Nephron (organoid): Measurements from ENCODE around the gene NTRK3.

Source experiments
- H3K27ac Mint-ChIP-seq, 3 experiments: 2 replicates each; pipeline ENCODE4 v1.8.0; 2020; ENCODE audit warnings: mixed read lengths in 3 of 3, mild to moderate bottlenecking in 2 of 3, moderate library complexity in 1 of 3
- H3K27me3 Mint-ChIP-seq: 2 replicates; pipeline ENCODE4 v1.8.0; 2021; ENCODE audit warnings: low read depth, mild to moderate bottlenecking, moderate library complexity, mixed read lengths
- H3K36me3 Mint-ChIP-seq: 2 replicates; pipeline ENCODE4 v1.8.0; 2020; ENCODE audit warnings: low read depth, mixed read lengths
- H3K4me1 Mint-ChIP-seq: 2 replicates; pipeline ENCODE4 v1.8.0; 2020; ENCODE audit warnings: mixed read lengths
- H3K4me3 Mint-ChIP-seq, 3 experiments: 2 replicates each; pipeline ENCODE4 v1.8.0; 2020; ENCODE audit warnings: mild to moderate bottlenecking in 3 of 3, mixed read lengths in 3 of 3, moderate library complexity in 2 of 3
- H3K9me3 Mint-ChIP-seq: 2 replicates; pipeline ENCODE4 v1.8.0; 2020; ENCODE audit warnings: mixed read lengths
- TF ChIP-seq, protein P1 (sequence below), 3 experiments: fragments of 200-600 bp; sonication (generic); IDR thresholded peaks; one replicate each; pipeline ENCODE4 v1.5.0; 2021; ENCODE audit warnings: antibody characterized with exemption in 3 of 3; ENCODE audit not compliant: unreplicated experiment in 3 of 3

NTRK3 gene

DNA sequence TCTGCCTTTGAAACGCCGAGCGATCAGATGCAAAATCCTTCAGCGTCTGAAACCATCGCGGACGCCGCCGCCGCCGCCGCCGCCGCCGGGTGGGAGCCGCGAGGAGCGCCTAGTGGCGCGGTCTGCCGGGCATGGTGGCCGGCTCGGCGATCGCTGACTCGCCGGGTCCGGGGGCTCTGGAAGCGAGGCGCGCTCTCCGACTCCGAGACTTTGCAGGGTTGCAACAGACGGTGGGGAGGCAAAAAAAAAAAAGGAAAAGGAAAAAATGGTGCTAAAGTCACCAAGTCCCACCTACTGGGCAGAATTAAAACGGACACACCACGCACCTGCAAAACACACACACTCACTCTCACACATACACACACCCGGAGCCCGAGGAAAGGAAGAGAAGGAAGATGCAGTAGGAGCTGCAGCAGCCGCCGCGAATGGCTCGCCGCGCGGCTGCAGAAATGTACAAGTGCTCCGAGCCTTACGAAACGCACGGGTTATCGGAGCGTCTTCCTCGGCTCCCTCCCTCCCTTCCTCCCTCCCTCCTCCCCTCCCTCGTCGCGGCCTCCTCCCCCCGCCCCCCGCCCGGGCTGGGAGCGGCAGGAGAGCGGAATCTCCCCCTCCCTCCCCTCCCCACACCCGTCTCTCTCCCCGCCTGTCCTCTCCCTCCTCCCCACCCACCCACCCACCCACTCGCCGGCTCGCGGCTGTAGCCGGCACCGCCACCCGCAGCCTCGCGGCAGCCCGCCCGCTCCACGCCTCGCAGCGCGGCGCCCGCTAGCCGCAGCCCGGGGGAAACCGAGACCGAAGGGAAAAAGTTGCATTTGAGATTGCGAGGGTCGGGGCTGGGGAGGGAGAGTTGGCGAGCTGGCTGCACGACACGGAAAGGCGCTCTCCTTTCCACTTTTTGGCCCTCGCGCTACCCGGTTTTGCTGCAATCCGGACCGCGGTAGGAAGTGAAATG lies at the start of gene NTRK3:
TSS of gene NTRK3 (minus strand) at position 461 of the 952 bp plus-strand sequence. CDS start 586 bp downstream, outside the sequence.
- Mint-ChIP-seq H3K27ac (peak within 1 kb of the TSS in 1 of 3 experiments; percentile 19), H3K27me3 (peaks cover 94% of the 10 kb centered on the region), H3K4me3 (peak within 1 kb of the TSS; percentile 83 to 92 (median 88)), H3K9me3 (no peaks in the 10 kb centered on the region), H3K4me1 (peaks cover 35% of the 10 kb centered on the region), H3K36me3 (no peaks in the 10 kb centered on the region)
- TF ChIP-seq, protein P1, sequence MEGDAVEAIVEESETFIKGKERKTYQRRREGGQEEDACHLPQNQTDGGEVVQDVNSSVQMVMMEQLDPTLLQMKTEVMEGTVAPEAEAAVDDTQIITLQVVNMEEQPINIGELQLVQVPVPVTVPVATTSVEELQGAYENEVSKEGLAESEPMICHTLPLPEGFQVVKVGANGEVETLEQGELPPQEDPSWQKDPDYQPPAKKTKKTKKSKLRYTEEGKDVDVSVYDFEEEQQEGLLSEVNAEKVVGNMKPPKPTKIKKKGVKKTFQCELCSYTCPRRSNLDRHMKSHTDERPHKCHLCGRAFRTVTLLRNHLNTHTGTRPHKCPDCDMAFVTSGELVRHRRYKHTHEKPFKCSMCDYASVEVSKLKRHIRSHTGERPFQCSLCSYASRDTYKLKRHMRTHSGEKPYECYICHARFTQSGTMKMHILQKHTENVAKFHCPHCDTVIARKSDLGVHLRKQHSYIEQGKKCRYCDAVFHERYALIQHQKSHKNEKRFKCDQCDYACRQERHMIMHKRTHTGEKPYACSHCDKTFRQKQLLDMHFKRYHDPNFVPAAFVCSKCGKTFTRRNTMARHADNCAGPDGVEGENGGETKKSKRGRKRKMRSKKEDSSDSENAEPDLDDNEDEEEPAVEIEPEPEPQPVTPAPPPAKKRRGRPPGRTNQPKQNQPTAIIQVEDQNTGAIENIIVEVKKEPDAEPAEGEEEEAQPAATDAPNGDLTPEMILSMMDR (IDR thresholded peaks at IDR 0.05; ENCODE audit: unreplicated experiment in 3 of 3) = peak in 1 of 3 experiments; percentile 8

DNA sequence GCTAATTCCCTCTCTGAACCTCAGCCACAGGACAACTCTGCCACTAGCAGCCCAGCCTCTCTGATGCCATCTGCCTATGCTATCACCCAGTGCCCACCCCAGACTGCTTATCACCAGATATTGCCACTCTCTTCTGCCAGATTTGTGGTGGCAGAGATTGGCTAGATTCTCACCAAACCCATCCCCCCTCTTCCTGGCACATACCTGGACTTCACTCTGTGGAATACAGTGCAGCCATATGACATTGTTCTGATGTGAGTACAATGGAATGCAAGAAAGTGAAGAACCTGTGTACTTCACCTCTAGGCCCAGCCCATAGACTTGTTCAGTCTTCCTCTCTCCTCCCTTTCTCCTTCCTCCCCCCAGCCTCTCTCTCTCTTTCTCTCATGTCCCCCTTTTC lies 46.9 kb upstream of the NTRK3 start:
- H3K4me3 Mint-ChIP-seq = no peak overlapping the region
- H3K4me1 Mint-ChIP-seq = no peaks in the 10 kb centered on the region
- peaks cover 8% of the 10 kb centered on the region for H3K27me3 Mint-ChIP-seq
- TF ChIP-seq, protein P1 (IDR thresholded peaks at IDR 0.05; ENCODE audit: unreplicated experiment in 3 of 3) = no peak
- no peaks in the 10 kb centered on the region for H3K9me3 Mint-ChIP-seq
- H3K27ac Mint-ChIP-seq = no peak overlapping the region
- H3K36me3 Mint-ChIP-seq = no peaks in the 10 kb centered on the region

DNA sequence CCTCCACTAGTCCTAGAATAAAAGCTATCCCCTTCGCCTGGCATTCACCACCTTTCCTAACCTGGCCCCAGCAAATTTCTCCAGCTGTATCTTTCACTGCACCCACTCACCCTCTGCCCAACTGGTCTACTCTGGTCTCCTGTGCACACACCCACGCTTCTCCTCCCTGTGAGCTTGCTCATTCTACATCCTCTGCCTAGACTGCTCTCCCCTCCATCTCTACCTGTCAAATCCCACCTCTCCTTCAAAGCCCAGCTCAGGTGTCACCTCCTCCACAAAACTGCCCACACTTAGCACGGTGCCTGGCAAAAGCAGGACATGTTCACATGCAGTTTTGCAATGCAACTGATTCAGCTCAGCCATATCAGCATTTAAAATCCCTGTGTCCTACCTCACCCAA lies 45.8 kb upstream of the NTRK3 start:
- H3K36me3 Mint-ChIP-seq = no peaks in the 10 kb centered on the region
- H3K27me3 Mint-ChIP-seq = peaks cover 4% of the 10 kb centered on the region
- no peaks in the 10 kb centered on the region for H3K4me1 Mint-ChIP-seq
- H3K4me3 Mint-ChIP-seq = no peak overlapping the region
- H3K27ac Mint-ChIP-seq = no peak overlapping the region
- TF ChIP-seq, protein P1 (IDR thresholded peaks at IDR 0.05; ENCODE audit: unreplicated experiment in 3 of 3) = no peak
- no peaks in the 10 kb centered on the region for H3K9me3 Mint-ChIP-seq

DNA sequence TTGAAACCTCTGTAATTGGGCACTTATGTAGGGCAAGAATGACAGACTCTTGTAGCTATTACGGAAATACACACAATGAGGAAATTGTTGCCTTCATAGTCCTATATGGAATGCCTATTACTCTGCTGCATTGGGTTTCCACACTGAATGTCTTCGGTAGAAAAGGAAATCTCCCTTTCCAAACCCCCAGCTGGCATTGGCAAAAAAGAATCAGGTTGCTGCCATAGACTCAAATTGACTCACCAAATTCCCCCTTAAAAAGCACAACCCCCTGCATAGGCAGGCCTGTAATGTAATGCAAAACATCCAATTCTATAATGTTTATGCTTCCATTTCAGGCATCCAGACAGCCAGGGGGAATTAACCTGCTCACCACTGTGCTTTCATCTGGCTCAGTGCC lies 44.8 kb upstream of the NTRK3 start:
- Mint-ChIP-seq H3K27ac (no peak overlapping the region), H3K27me3 (peaks cover 14% of the 10 kb centered on the region), H3K4me3 (no peak overlapping the region), H3K9me3 (no peaks in the 10 kb centered on the region), H3K4me1 (no peaks in the 10 kb centered on the region), H3K36me3 (no peaks in the 10 kb centered on the region)
- TF ChIP-seq, protein P1 (IDR thresholded peaks at IDR 0.05; ENCODE audit: unreplicated experiment in 3 of 3) = no peak

DNA sequence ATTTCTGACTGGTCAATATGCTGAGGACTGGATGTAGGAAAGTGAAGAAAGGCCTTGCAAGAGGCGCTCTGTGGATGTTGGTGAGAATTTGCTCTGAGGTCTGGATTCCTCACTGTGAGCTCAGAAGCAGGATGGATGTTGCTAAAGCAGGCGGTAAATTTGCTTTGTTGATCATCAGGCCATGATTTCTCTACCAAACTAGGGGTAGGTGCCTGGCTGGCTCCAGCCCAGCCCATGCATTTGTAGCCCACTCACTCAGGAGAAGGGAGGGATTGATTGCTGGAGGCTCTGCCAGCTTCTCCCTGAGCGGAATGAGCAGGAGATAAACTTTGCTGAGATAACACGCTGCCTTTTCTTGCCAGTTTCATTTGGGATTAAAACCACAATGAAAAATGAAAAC lies 44.3 kb upstream of the NTRK3 start:
- TF ChIP-seq, protein P1 (IDR thresholded peaks at IDR 0.05; ENCODE audit: unreplicated experiment in 3 of 3) = no peak
- Mint-ChIP-seq H3K4me3 (no peak overlapping the region), H3K9me3 (no peaks in the 10 kb centered on the region), H3K27me3 (peaks cover 17% of the 10 kb centered on the region), H3K27ac (no peak overlapping the region), H3K36me3 (no peaks in the 10 kb centered on the region), H3K4me1 (no peaks in the 10 kb centered on the region)
